K562 (cell line): ENCODE results near the gene CDC14B. TPM values are rescaled to one million over a fixed set of nuclear protein-coding genes. Genes with fewer than 3 reads are reported as not detected.

Source experiments
- ATAC-seq: fragments of 200-7000 bp; cut with Tn5 transposase; 3 replicates; pipeline ENCODE4 v1.9.1; 2020; ENCODE audit warnings: moderate library complexity
- BruUV-seq: library from RNA; stranded (reverse); fragments of 400-500 nt; replicated peaks from 2 replicates; lab custom pipeline; 2021; lab: Mats Ljungman, UMichigan
- CTCF ChIA-PET: fragments of 300-600 bp; formaldehyde crosslinking; extraction: SDS; loops from one replicate; lab custom pipeline; 2021; ENCODE audit warnings: low intra/inter-chr PET ratio; lab: Yijun Ruan, JAX
- POLR2A ChIA-PET: fragments of 300-600, 350-650 bp; sonication (Branson Sonifier 250); formaldehyde crosslinking; extraction: SDS; loops from one replicate; lab custom pipeline; 2021; ENCODE audit warnings: antibody characterized with exemption, inconsistent platforms; lab: Yijun Ruan, JAX
- DNase-seq, 4 experiments: peaks; one replicate each; pipeline versions ENCODE4 v3.0.0 to v3.0.0-alpha.2; 2011 to 2018; ENCODE audit warnings: low spot score in 3 of 4, mixed read lengths in 3 of 4; ENCODE audit errors: extremely low read depth in 1 of 4
- FAIRE-seq: peaks from 2 replicates; lab custom pipeline; 2011; peaks lifted over from hg19 to GRCh38; lab: Jason Lieb, UNC
- H2AFZ ChIP-seq: 2 replicates; pipeline ENCODE4 v1.6.0; 2011; ENCODE audit warnings: low read depth, low read length, control low read depth, inconsistent platforms
- H3K27ac ChIP-seq: fragments of 200-600 bp; 3 replicates; pipeline ENCODE4 v1.8.0; 2011; ENCODE audit warnings: low read depth, mild to moderate bottlenecking, control low read depth, inconsistent platforms, low read length, moderate library complexity, mixed read lengths; ENCODE audit errors: extremely low read depth
- H3K27me3 ChIP-seq, 2 experiments: fragments of 300-600 bp in 1 of 2; 2 replicates in 1 of 2; 3 replicates in 1 of 2; pipeline versions ENCODE4 v1.6.0 to v1.8.0; 2011; ENCODE audit warnings: inconsistent platforms in 2 of 2, low read length in 2 of 2, mild to moderate bottlenecking in 1 of 2, mixed read lengths in 1 of 2, moderate library complexity in 1 of 2; ENCODE audit not compliant: control insufficient read depth in 2 of 2, insufficient read depth in 2 of 2
- H3K36me3 ChIP-seq: fragments of 300-600 bp; 3 replicates; pipeline ENCODE4 v1.8.0; 2011; ENCODE audit warnings: mild to moderate bottlenecking, low read length, inconsistent platforms; ENCODE audit not compliant: control insufficient read depth, insufficient read depth
- H3K4me1 ChIP-seq, 2 experiments: fragments of 200-600 bp in 1 of 2; replicated peaks in 1 of 2; 2 replicates in 1 of 2; 3 replicates in 1 of 2; pipeline versions ENCODE4 v1.5.1 to v1.8.0; 2011; ENCODE audit warnings: inconsistent platforms in 2 of 2, low read length in 2 of 2, mild to moderate bottlenecking in 1 of 2, mixed read lengths in 1 of 2, moderate library complexity in 1 of 2; ENCODE audit not compliant: control insufficient read depth in 2 of 2, insufficient read depth in 2 of 2
- H3K4me2 ChIP-seq: 2 replicates; pipeline ENCODE4 v1.6.1; 2011; ENCODE audit warnings: low read length, control low read depth, inconsistent platforms, mixed read lengths; ENCODE audit not compliant: insufficient read depth
- H3K4me3 ChIP-seq: fragments of 200-600 bp; sonication (generic), shearing (Covaris generic); 2 replicates; pipeline ENCODE4 v1.5.1; 2016; ENCODE audit warnings: control low read depth, inconsistent platforms
- H3K79me2 ChIP-seq: fragments of 200-600 bp; 3 replicates; pipeline ENCODE4 v1.8.0; 2011; ENCODE audit warnings: low read length, inconsistent platforms; ENCODE audit not compliant: control insufficient read depth, insufficient read depth
- H3K9ac ChIP-seq, 2 experiments: 2 replicates each; pipeline versions ENCODE4 v1.6.0 to v1.6.1; 2011; ENCODE audit warnings: low read depth in 2 of 2, low read length in 2 of 2, control low read depth in 1 of 2, inconsistent platforms in 1 of 2, mild to moderate bottlenecking in 1 of 2, mixed read lengths in 1 of 2; ENCODE audit not compliant: insufficient read depth in 1 of 2
- H3K9me1 ChIP-seq: one replicate; pipeline ENCODE4 v1.6.0; 2011; ENCODE audit warnings: inconsistent platforms, mild to moderate bottlenecking, low read length, moderate library complexity; ENCODE audit not compliant: control insufficient read depth, insufficient read depth
- H3K9me3 ChIP-seq: replicated peaks from 2 replicates; pipeline ENCODE4 v1.5.1; 2011; ENCODE audit warnings: low read depth, low read length, inconsistent platforms; ENCODE audit not compliant: control insufficient read depth, insufficient read depth
- H4K20me1 ChIP-seq: replicated peaks from 2 replicates; pipeline ENCODE4 v1.6.1; 2011; ENCODE audit warnings: low read length, inconsistent platforms, mixed read lengths; ENCODE audit not compliant: control insufficient read depth, insufficient read depth
- FOXP4 ChIP-seq: sonication (generic); formaldehyde crosslinking; IDR thresholded peaks from 2 replicates; pipeline ENCODE4 v1.8.0; 2022; ENCODE audit warnings: mild to moderate bottlenecking, missing genetic modification reagents, borderline replicate concordance
- ILK ChIP-seq: fragments of 450-650 bp; IDR thresholded peaks from 2 replicates; pipeline ENCODE4 v1.6.1; 2016; ENCODE audit warnings: missing genetic modification characterization, low read depth, mild to moderate bottlenecking, missing compliant biosample characterization, moderate library complexity, borderline replicate concordance
- JUNB ChIP-seq: fragments of 450-650 bp; formaldehyde crosslinking; conservative IDR thresholded peaks from 2 replicates; pipeline ENCODE4 v1.4.0; 2020; ENCODE audit warnings: mild to moderate bottlenecking
- KLF16 ChIP-seq: IDR thresholded peaks from 2 replicates; pipeline ENCODE4 v1.6.1; 2016; ENCODE audit warnings: antibody characterized with exemption
- MEIS2 ChIP-seq: fragments of 450-650 bp; IDR thresholded peaks from 2 replicates; pipeline ENCODE4 v1.6.1; 2014; ENCODE audit warnings: mild to moderate bottlenecking; ENCODE audit not compliant: partially characterized antibody
- MTF1 ChIP-seq: fragments of 250-450 bp; sonication (Bioruptor Pico); IDR thresholded peaks from 2 replicates; pipeline ENCODE4 v1.9.0; 2021; ENCODE audit warnings: moderate library complexity, mild to moderate bottlenecking, inconsistent platforms, borderline replicate concordance
- NR2C1 ChIP-seq, 2 experiments: fragments of 450-650 bp; IDR thresholded peaks; 2 replicates each; pipeline ENCODE4 v1.6.1; 2017; ENCODE audit warnings: mild to moderate bottlenecking in 2 of 2, antibody characterized with exemption in 1 of 2, inconsistent platforms in 1 of 2, missing compliant biosample characterization in 1 of 2, missing genetic modification characterization in 1 of 2
- NR2C2 ChIP-seq, 2 experiments: fragments of 200-800 bp in 1 of 2; sonication (Bioruptor generic) in 1 of 2; sonication (generic) in 1 of 2; formaldehyde crosslinking in 1 of 2; IDR thresholded peaks; 2 replicates each; pipeline versions ENCODE4 v1.6.1 to v1.8.0; 2016 to 2022; ENCODE audit warnings: mild to moderate bottlenecking in 1 of 2, missing compliant biosample characterization in 1 of 2, missing genetic modification characterization in 1 of 2, missing genetic modification reagents in 1 of 2
- PHF20 ChIP-seq: fragments of 450-650 bp; IDR thresholded peaks from 2 replicates; pipeline ENCODE4 v1.6.1; 2018; ENCODE audit not compliant: partially characterized antibody
- RAD51 ChIP-seq: fragments of 450-650 bp; IDR thresholded peaks from 2 replicates; pipeline ENCODE4 v1.7.1; 2016; ENCODE audit warnings: low read depth, mild to moderate bottlenecking, borderline replicate concordance
- USF2 ChIP-seq: sonication (generic); formaldehyde crosslinking; IDR thresholded peaks from 2 replicates; pipeline ENCODE4 v1.5.0; 2020; ENCODE audit warnings: missing genetic modification reagents
- ZNF444 ChIP-seq: fragments of 250-450 bp; sonication (Bioruptor Pico); IDR thresholded peaks from 2 replicates; pipeline ENCODE4 v1.4.0; 2020; ENCODE audit warnings: mild to moderate bottlenecking, moderate library complexity
- WGBS: fragments of 100-300 bp; shearing (Covaris generic); methylation state at CpG from one replicate; pipeline ENCODE4 v1.1.6; 2016; ENCODE audit warnings: low coverage, mixed read lengths; ENCODE audit not compliant: insufficient coverage; ENCODE audit errors: missing lambda C conversion rate; 5-methylcytosine and 5-hydroxymethylcytosine counted together
- in situ Hi-C: fragments of 300-500 bp; cut with MboI; formaldehyde crosslinking; loops from 4 replicates; pipeline ENCODE4 v1.15.0; 2018; ENCODE audit warnings: inconsistent platforms, mixed read lengths
- intact Hi-C: fragments of 100-400 bp; cut with micrococcal nuclease; formaldehyde crosslinking; loops from 2 replicates; pipeline ENCODE4 v1.14.2; 2022
- polyA plus RNA-seq, 8 experiments: library from polyadenylated mRNA; depleted of rRNA in 4 of 8; stranded (reverse) in 5 of 8; unstranded in 3 of 8; fragments of >200 nt; fragmentation: Nextera tagmentation in 2 of 8; fragmentation: Illumina TruSeq in 1 of 8; extraction: Ambion mirVana in 2 of 8; extraction: Trizol in 1 of 8; gene quantifications; 2 replicates each; pipeline versions ENCODE4 v1.2.1 to v1.2.3, GENCODE V29; 2011 to 2014; ENCODE audit warnings: inconsistent platforms in 1 of 8, missing spikeins in 1 of 8
- total RNA-seq, 7 experiments: library from RNA; depleted of rRNA in 6 of 7; stranded (reverse); fragments of >200 nt in 6 of 7; fragmentation: Illumina TruSeq in 2 of 7; extraction: Trizol in 2 of 7; gene quantifications; 2 replicates each; pipeline versions ENCODE4 v1.2.1 to v1.2.3, GENCODE V29; 2011 to 2021; ENCODE audit warnings: low replicate concordance in 1 of 7

The CDC14B gene
- total and polyA plus RNA-seq, 9 of the 15 experiments (the other 6 are each of a cell fraction or from before 2014, with no cell fraction given): 1.4 to 6.0 (median 3.8) TPM

GRCh38 chr9:96464426-96464825 lies 155.2 kb downstream of the CDC14B start:
- DNase-seq: peak in 1 of 4 experiments; percentile 34
- H4K20me1 ChIP-seq: no peaks in the 10 kb centered on the region
- no peaks in the 10 kb centered on the region for H3K79me2 ChIP-seq
- no peaks in the 10 kb centered on the region; a peak in 1 of 5 replicates for H3K4me1 ChIP-seq
- BruUV-seq: no TSS peak
- no peaks in the 10 kb centered on the region for H3K9me3 ChIP-seq
- peak; percentile 42; the same call in 2 of the 3 replicates for ATAC-seq
- ChIA-PET POLR2A (no interaction called here), CTCF (no interaction called here)
- in situ Hi-C loops: no loop called here
- H3K9me1 ChIP-seq: no peaks in the 10 kb centered on the region
- H3K27ac ChIP-seq: no peak overlapping the region
- 0 out of 2 replicates have a peak overlapping the region, but pooled peaks have one; percentile 6 for H3K4me2 ChIP-seq
- H3K4me3 ChIP-seq: no peak overlapping the region
- no peaks in the 10 kb centered on the region for H3K27me3 ChIP-seq
- intact Hi-C loops: no loop called here
- no peak for FAIRE-seq
- H3K36me3 ChIP-seq: no peaks in the 10 kb centered on the region
- H2AFZ ChIP-seq: peak overlapping the region; percentile 60
- WGBS: 39% methylated on average over 6 of the region's 6 CpGs
- TF ChIP-seq MTF1 (CRISPR knock-in tag) (no peak), FOXP4 (CRISPR knock-in tag) (no peak), RAD51 (peak; percentile 69), NR2C2 (CRISPR knock-in tag; IDR thresholded peaks at IDR 0.05) (no peak), NR2C2 (tag; IDR thresholded peaks at IDR 0.05) (peak; percentile 38; the same call in 1 of the 2 replicates), NR2C1 (IDR thresholded peaks at IDR 0.05) (no peak), NR2C1 (tag; IDR thresholded peaks at IDR 0.05) (peak; percentile 22; the same call in 1 of the 2 replicates), ILK (tag) (no peak), MEIS2 (peak; percentile 19), ZNF444 (CRISPR knock-in tag) (no peak), PHF20 (peak; percentile 33), USF2 (CRISPR knock-in tag) (peak; percentile 35; the same call in 1 of the 2 replicates), JUNB (CRISPR knock-in tag) (no peak), KLF16 (no peak)
- no peak overlapping the region for H3K9ac ChIP-seq
